GM12892 (cell line): Measurements from ENCODE around the gene KCNJ4.
"Not testable (repeated sequence)": the region's sequence is repeated elsewhere in the genome, so short reads cannot be mapped to it uniquely, and the experiment has no call there.

Source experiments
- POLR2A ChIP-seq: IDR thresholded peaks from 2 replicates; pipeline ENCODE4 v1.6.1; 2011; ENCODE audit warnings: low read depth, low read length, control low read depth
- POLR2AphosphoS5 ChIP-seq: IDR thresholded peaks from 2 replicates; pipeline ENCODE4 v1.6.1; 2011; ENCODE audit warnings: low read depth, low read length, control low read depth

GRCh38 chr22:38388506-38389427 is 66.2 kb downstream of the KCNJ4 start:
- not testable (repeated sequence) for TF ChIP-seq POLR2A, POLR2AphosphoS5
